Testis (tissue), 3 donors: ENCODE data around the gene HNRNPU. TPM values are rescaled to one million over a fixed set of nuclear protein-coding genes. Genes with fewer than 3 reads are reported as not detected.

Experiments
- DNase-seq: peaks from one replicate; pipeline ENCODE4 v3.0.0-alpha.2; 2019
- H3K27ac ChIP-seq, 2 donors: fragments of 200-600 bp; sonication (generic); one replicate each; pipeline ENCODE4 v1.5.1; 2019
- H3K27me3 ChIP-seq: fragments of 200-600 bp; sonication (generic); one replicate; pipeline ENCODE4 v1.5.1; 2019
- H3K36me3 ChIP-seq: fragments of 200-600 bp; sonication (generic); one replicate; pipeline ENCODE4 v1.5.1; 2017; ENCODE audit warnings: low read depth; ENCODE audit errors: missing control alignments
- H3K4me1 ChIP-seq: fragments of 200-600 bp; sonication (generic); one replicate; pipeline ENCODE4 v1.5.1; 2019
- H3K4me3 ChIP-seq, 2 donors: fragments of 200-600 bp; sonication (generic); one replicate each; pipeline ENCODE4 v1.5.1; 2017 to 2019
- H3K9me3 ChIP-seq: fragments of 200-600 bp; sonication (generic); one replicate; pipeline ENCODE4 v1.5.1; 2017
- CTCF ChIP-seq, 3 experiments: fragments of 450-650 bp in 2 of 3; fragments of 200-600 bp in 1 of 3; sonication (generic) in 1 of 3; IDR thresholded peaks; one replicate each; pipeline ENCODE4 v1.5.1; 2016 to 2019; ENCODE audit warnings: antibody characterized with exemption in 3 of 3, mild to moderate bottlenecking in 2 of 3, moderate library complexity in 1 of 3
- POLR2A ChIP-seq: fragments of 450-650 bp; IDR thresholded peaks from one replicate; pipeline ENCODE4 v1.6.1; 2017; ENCODE audit warnings: antibody characterized with exemption, mild to moderate bottlenecking, moderate library complexity
- WGBS, 2 donors: methylation state at CpG; one replicate each; pipeline ENCODE4 v1.1.5; 2018; 5-methylcytosine and 5-hydroxymethylcytosine counted together
- intact Hi-C: fragments of 100-400 bp; cut with DNase I; formaldehyde crosslinking; loops from one replicate; pipeline ENCODE4 v1.15.1; 2023; ENCODE audit warnings: low total_unique reads
- polyA plus RNA-seq: library from polyadenylated mRNA; stranded (reverse); fragments of 350-450 nt; fragmentation: Illumina TruSeq; extraction: RNeasy Lipid Tissue Mini Kit (QIAGEN cat#74804); gene quantifications from one replicate; pipeline ENCODE4 v1.2.3, GENCODE V29; 2014; ENCODE audit warnings: low read depth, low replicate concordance; ENCODE audit not compliant: insufficient read depth
- total RNA-seq, 2 donors: library from RNA; depleted of rRNA; stranded (reverse); fragments of >200 nt; gene quantifications; one replicate each; pipeline ENCODE4 v1.2.3, GENCODE V29; 2016

Gene HNRNPU
- total and polyA plus RNA-seq, 3 donors from 2014 or later: 303 to 467 (median 378) TPM

GRCh38 chr1:244846653-244847052 lies 17.7 kb downstream of the HNRNPU start:
- H3K27ac ChIP-seq: no peak overlapping the region
- no peaks in the 10 kb centered on the region for H3K4me1 ChIP-seq
- TF ChIP-seq POLR2A (no peak), CTCF (IDR thresholded peaks at IDR 0.05) (no peak)
- H3K27me3 ChIP-seq: no peaks in the 10 kb centered on the region
- DNase-seq: no peak
- intact Hi-C loops: no loop called here
- no peaks in the 10 kb centered on the region for H3K9me3 ChIP-seq
- H3K4me3 ChIP-seq: no peak overlapping the region
- no peaks in the 10 kb centered on the region for H3K36me3 ChIP-seq
- 92 to 93% methylated on average over 6 of the region's 6 CpGs for WGBS, 2 donors

- 92 to 94% methylated on average over 13 of the region's 13 CpGs for WGBS, 2 donors
- Histone ChIP-seq H3K27me3 (no peaks in the 10 kb centered on the region), H3K27ac (no peak overlapping the region), H3K4me1 (no peaks in the 10 kb centered on the region), H3K9me3 (no peaks in the 10 kb centered on the region), H3K4me3 (no peak overlapping the region), H3K36me3 (no peaks in the 10 kb centered on the region)
- DNase-seq: no peak
- TF ChIP-seq POLR2A (no peak), CTCF (IDR thresholded peaks at IDR 0.05) (no peak)
- intact Hi-C loops: no loop called here
Measured at GRCh38 chr1:244844155-244845121, 19.9 kb downstream of the HNRNPU start.

GRCh38 chr1:244843148-244843978 lies 21.0 kb downstream of the HNRNPU start:
- H3K9me3 ChIP-seq: no peaks in the 10 kb centered on the region
- H3K4me3 ChIP-seq: no peak overlapping the region
- intact Hi-C loops: no loop called here
- no peaks in the 10 kb centered on the region for H3K36me3 ChIP-seq
- H3K27ac ChIP-seq: no peak overlapping the region
- TF ChIP-seq CTCF (IDR thresholded peaks at IDR 0.05) (no peak), POLR2A (no peak)
- 83 to 85% methylated on average over 6 of the region's 6 CpGs for WGBS, 2 donors
- no peaks in the 10 kb centered on the region for H3K27me3 ChIP-seq
- no peaks in the 10 kb centered on the region for H3K4me1 ChIP-seq
- no peak for DNase-seq

- no peaks in the 10 kb centered on the region for H3K9me3 ChIP-seq
- H3K27me3 ChIP-seq: no peaks in the 10 kb centered on the region
- 82 to 86% methylated on average over 9 of the region's 9 CpGs for WGBS, 2 donors
- H3K36me3 ChIP-seq: no peaks in the 10 kb centered on the region
- intact Hi-C loops: no loop called here
- TF ChIP-seq CTCF (IDR thresholded peaks at IDR 0.05) (no peak), POLR2A (no peak)
- H3K27ac ChIP-seq: no peak overlapping the region
- peaks cover 4% of the 10 kb centered on the region for H3K4me1 ChIP-seq
- H3K4me3 ChIP-seq: no peak overlapping the region
- DNase-seq: no peak
Measured at GRCh38 chr1:244841273-244841927, 22.9 kb downstream of the HNRNPU start.
